HEK293 (cell line): ENCODE measurements around the gene SWT1.

Source experiments
- BCL11A ChIP-seq: fragments of 450-650 bp; formaldehyde crosslinking; IDR thresholded peaks from 2 replicates; pipeline ENCODE4 v1.5.1; 2016; ENCODE audit warnings: low read depth, missing biosample characterization, missing genetic modification characterization
- SALL2 ChIP-seq: fragments of 450-650 bp; formaldehyde crosslinking; IDR thresholded peaks from 2 replicates; pipeline ENCODE4 v1.5.0; 2017; ENCODE audit warnings: missing biosample characterization, mild to moderate bottlenecking, missing genetic modification characterization, borderline replicate concordance
- SCRT2 ChIP-seq: fragments of 450-650 bp; formaldehyde crosslinking; IDR thresholded peaks from 2 replicates; pipeline ENCODE4 v1.5.1; 2016; ENCODE audit warnings: missing biosample characterization, missing genetic modification characterization
- SP2 ChIP-seq: fragments of 450-650 bp; formaldehyde crosslinking; IDR thresholded peaks from 2 replicates; pipeline ENCODE4 v1.5.1; 2016; ENCODE audit warnings: missing biosample characterization, missing genetic modification characterization
- TCF7L2 ChIP-seq: IDR thresholded peaks from 2 replicates; pipeline ENCODE4 v1.6.1; 2011; ENCODE audit warnings: low read depth, mild to moderate bottlenecking, inconsistent platforms, low read length, moderate library complexity, borderline replicate concordance
- ZNF10 ChIP-seq: fragments of 450-650 bp; formaldehyde crosslinking; IDR thresholded peaks from 2 replicates; pipeline ENCODE4 v1.5.1; 2017; ENCODE audit warnings: missing biosample characterization, missing genetic modification characterization
- ZNF350 ChIP-seq: fragments of 450-650 bp; formaldehyde crosslinking; IDR thresholded peaks from 2 replicates; pipeline ENCODE4 v1.5.0; 2017; ENCODE audit warnings: missing biosample characterization, mild to moderate bottlenecking, missing genetic modification characterization
- ZNF596 ChIP-seq: fragments of 450-650 bp; IDR thresholded peaks from 2 replicates; pipeline ENCODE4 v1.5.0; 2018; ENCODE audit warnings: missing biosample characterization, mild to moderate bottlenecking, missing genetic modification characterization, moderate library complexity
- ZNF626 ChIP-seq: fragments of 450-650 bp; sonication (Bioruptor Pico); formaldehyde crosslinking; IDR thresholded peaks from 2 replicates; pipeline ENCODE4 v1.5.1; 2018; ENCODE audit warnings: missing biosample characterization, missing genetic modification characterization, inconsistent platforms
- ZNF768 ChIP-seq: fragments of 450-650 bp; formaldehyde crosslinking; IDR thresholded peaks from 2 replicates; pipeline ENCODE4 v1.5.1; 2018; ENCODE audit warnings: missing biosample characterization, mild to moderate bottlenecking, missing genetic modification characterization
- ZSCAN23 ChIP-seq: fragments of 450-650 bp; formaldehyde crosslinking; IDR thresholded peaks from 2 replicates; pipeline ENCODE4 v1.5.1; 2016; ENCODE audit warnings: missing biosample characterization, missing genetic modification characterization
- TF ChIP-seq, protein P1 (sequence below): fragments of 450-650 bp; formaldehyde crosslinking; IDR thresholded peaks from 2 replicates; pipeline ENCODE4 v1.5.1; 2016; ENCODE audit warnings: missing biosample characterization, missing genetic modification characterization, borderline replicate concordance
- TF ChIP-seq, protein P2 (sequence below): fragments of 450-650 bp; formaldehyde crosslinking; IDR thresholded peaks from 2 replicates; pipeline ENCODE4 v1.5.1; 2016; ENCODE audit warnings: missing biosample characterization, missing genetic modification characterization
- TF ChIP-seq, protein P3 (sequence below): IDR thresholded peaks from 2 replicates; pipeline ENCODE4 v1.6.1; 2011; ENCODE audit warnings: mild to moderate bottlenecking, low read depth, low read length, borderline replicate concordance
- TF ChIP-seq, protein P4 (sequence below): fragments of 450-650 bp; formaldehyde crosslinking; IDR thresholded peaks from 2 replicates; pipeline ENCODE4 v1.5.1; 2016; ENCODE audit warnings: missing biosample characterization, missing genetic modification characterization
- TF ChIP-seq, protein P5 (sequence below): fragments of 450-650 bp; formaldehyde crosslinking; IDR thresholded peaks from 2 replicates; pipeline ENCODE4 v1.5.1; 2016; ENCODE audit warnings: missing biosample characterization, missing genetic modification characterization
- TF ChIP-seq, protein P6 (sequence below): fragments of 450-650 bp; IDR thresholded peaks from 2 replicates; pipeline ENCODE4 v1.5.1; 2018; ENCODE audit warnings: missing biosample characterization, missing genetic modification characterization
- TF ChIP-seq, protein P7 (sequence below): fragments of 450-650 bp; formaldehyde crosslinking; IDR thresholded peaks from 2 replicates; pipeline ENCODE4 v1.5.1; 2017; ENCODE audit warnings: missing biosample characterization, missing genetic modification characterization
- TF ChIP-seq, protein P8 (sequence below): fragments of 450-650 bp; formaldehyde crosslinking; IDR thresholded peaks from 2 replicates; pipeline ENCODE4 v1.5.1; 2016; ENCODE audit warnings: missing biosample characterization, missing genetic modification characterization
- TF ChIP-seq, protein P9 (sequence below): fragments of 450-650 bp; formaldehyde crosslinking; IDR thresholded peaks from 2 replicates; pipeline ENCODE4 v1.5.1; 2016; ENCODE audit warnings: missing biosample characterization, missing genetic modification characterization

Gene SWT1

DNA sequence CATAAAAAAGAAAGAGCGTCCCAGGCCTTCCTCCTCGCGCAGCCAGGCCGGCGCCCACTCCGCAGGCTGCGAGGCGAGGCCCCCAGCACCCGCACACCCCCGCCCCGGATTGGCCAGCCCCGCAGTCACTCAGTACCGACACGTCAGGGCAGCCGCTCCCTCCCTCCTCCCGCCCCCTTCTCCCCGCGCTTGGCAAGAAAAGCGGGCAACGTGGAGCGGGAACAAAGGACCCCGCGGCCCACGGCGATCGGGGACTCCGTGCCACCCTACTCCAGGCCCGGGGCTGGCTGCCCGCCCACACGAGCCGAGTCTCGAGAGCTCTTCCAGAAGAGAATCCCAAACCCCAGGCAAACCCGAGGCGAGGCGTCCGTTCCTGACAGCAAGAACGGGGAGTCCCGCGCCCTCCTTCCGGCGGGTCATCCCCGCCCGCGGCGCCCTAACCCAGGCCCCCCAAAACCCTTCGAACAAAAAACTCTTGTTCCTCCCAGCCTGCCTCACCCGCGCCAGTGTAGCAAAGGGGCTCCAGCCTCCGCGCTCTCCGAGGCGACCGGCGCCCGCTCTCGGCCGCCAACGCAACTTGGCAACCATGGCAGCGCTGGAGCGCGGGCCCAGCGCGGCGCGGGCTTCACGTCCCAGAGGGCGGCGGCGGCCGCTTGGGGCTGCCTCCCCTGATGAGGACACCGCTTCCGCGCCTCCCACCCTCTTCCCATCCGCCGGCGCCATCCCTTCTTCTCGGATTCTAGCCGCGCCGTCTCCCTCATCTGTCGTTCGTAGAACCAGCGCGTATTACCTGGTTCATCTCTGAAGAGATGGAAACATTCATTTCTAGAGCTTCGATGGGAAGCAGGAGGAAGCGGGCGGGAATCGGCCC lies 159.4 kb downstream of the SWT1 start (continued):
- TF ChIP-seq, protein P1, sequence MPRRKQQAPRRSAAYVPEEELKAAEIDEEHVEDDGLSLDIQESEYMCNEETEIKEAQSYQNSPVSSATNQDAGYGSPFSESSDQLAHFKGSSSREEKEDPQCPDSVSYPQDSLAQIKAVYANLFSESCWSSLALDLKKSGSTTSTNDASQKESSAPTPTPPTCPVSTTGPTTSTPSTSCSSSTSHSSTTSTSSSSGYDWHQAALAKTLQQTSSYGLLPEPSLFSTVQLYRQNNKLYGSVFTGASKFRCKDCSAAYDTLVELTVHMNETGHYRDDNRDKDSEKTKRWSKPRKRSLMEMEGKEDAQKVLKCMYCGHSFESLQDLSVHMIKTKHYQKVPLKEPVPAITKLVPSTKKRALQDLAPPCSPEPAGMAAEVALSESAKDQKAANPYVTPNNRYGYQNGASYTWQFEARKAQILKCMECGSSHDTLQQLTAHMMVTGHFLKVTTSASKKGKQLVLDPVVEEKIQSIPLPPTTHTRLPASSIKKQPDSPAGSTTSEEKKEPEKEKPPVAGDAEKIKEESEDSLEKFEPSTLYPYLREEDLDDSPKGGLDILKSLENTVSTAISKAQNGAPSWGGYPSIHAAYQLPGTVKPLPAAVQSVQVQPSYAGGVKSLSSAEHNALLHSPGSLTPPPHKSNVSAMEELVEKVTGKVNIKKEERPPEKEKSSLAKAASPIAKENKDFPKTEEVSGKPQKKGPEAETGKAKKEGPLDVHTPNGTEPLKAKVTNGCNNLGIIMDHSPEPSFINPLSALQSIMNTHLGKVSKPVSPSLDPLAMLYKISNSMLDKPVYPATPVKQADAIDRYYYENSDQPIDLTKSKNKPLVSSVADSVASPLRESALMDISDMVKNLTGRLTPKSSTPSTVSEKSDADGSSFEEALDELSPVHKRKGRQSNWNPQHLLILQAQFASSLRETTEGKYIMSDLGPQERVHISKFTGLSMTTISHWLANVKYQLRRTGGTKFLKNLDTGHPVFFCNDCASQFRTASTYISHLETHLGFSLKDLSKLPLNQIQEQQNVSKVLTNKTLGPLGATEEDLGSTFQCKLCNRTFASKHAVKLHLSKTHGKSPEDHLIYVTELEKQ (tag by site-specific recombination) = no peak
- TF ChIP-seq, protein P2, sequence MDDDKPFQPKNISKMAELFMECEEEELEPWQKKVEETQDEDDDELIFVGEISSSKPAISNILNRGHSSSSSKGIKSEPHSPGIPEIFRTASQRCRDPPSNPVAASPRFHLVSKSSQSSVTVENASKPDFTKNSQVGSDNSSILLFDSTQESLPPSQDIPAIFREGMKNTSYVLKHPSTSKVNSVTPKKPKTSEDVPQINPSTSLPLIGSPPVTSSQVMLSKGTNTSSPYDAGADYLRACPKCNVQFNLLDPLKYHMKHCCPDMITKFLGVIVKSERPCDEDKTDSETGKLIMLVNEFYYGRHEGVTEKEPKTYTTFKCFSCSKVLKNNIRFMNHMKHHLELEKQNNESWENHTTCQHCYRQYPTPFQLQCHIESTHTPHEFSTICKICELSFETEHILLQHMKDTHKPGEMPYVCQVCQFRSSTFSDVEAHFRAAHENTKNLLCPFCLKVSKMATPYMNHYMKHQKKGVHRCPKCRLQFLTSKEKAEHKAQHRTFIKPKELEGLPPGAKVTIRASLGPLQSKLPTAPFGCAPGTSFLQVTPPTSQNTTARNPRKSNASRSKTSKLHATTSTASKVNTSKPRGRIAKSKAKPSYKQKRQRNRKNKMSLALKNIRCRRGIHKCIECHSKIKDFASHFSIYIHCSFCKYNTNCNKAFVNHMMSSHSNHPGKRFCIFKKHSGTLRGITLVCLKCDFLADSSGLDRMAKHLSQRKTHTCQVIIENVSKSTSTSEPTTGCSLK = no peak
- TF ChIP-seq, protein P3, sequence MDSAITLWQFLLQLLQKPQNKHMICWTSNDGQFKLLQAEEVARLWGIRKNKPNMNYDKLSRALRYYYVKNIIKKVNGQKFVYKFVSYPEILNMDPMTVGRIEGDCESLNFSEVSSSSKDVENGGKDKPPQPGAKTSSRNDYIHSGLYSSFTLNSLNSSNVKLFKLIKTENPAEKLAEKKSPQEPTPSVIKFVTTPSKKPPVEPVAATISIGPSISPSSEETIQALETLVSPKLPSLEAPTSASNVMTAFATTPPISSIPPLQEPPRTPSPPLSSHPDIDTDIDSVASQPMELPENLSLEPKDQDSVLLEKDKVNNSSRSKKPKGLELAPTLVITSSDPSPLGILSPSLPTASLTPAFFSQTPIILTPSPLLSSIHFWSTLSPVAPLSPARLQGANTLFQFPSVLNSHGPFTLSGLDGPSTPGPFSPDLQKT = no peak
- TF ChIP-seq ZNF596 (tag by site-specific recombination) = no peak
- TF ChIP-seq SCRT2 (tag by site-specific recombination) = no peak
- TF ChIP-seq SALL2 (tag by site-specific recombination) = no peak
- TF ChIP-seq, protein P4, sequence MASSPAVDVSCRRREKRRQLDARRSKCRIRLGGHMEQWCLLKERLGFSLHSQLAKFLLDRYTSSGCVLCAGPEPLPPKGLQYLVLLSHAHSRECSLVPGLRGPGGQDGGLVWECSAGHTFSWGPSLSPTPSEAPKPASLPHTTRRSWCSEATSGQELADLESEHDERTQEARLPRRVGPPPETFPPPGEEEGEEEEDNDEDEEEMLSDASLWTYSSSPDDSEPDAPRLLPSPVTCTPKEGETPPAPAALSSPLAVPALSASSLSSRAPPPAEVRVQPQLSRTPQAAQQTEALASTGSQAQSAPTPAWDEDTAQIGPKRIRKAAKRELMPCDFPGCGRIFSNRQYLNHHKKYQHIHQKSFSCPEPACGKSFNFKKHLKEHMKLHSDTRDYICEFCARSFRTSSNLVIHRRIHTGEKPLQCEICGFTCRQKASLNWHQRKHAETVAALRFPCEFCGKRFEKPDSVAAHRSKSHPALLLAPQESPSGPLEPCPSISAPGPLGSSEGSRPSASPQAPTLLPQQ (tag by site-specific recombination) = 0 out of 2 replicates have a peak, but pooled peaks have one; percentile 8
- TF ChIP-seq ZSCAN23 (tag by site-specific recombination) = no peak
- TF ChIP-seq, protein P5, sequence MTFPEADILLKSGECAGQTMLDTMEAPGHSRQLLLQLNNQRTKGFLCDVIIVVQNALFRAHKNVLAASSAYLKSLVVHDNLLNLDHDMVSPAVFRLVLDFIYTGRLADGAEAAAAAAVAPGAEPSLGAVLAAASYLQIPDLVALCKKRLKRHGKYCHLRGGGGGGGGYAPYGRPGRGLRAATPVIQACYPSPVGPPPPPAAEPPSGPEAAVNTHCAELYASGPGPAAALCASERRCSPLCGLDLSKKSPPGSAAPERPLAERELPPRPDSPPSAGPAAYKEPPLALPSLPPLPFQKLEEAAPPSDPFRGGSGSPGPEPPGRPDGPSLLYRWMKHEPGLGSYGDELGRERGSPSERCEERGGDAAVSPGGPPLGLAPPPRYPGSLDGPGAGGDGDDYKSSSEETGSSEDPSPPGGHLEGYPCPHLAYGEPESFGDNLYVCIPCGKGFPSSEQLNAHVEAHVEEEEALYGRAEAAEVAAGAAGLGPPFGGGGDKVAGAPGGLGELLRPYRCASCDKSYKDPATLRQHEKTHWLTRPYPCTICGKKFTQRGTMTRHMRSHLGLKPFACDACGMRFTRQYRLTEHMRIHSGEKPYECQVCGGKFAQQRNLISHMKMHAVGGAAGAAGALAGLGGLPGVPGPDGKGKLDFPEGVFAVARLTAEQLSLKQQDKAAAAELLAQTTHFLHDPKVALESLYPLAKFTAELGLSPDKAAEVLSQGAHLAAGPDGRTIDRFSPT (tag by site-specific recombination) = peak; percentile 92
- TF ChIP-seq ZNF350 (tag by site-specific recombination) = no peak
- TF ChIP-seq TCF7L2 = no peak
- TF ChIP-seq, protein P6, sequence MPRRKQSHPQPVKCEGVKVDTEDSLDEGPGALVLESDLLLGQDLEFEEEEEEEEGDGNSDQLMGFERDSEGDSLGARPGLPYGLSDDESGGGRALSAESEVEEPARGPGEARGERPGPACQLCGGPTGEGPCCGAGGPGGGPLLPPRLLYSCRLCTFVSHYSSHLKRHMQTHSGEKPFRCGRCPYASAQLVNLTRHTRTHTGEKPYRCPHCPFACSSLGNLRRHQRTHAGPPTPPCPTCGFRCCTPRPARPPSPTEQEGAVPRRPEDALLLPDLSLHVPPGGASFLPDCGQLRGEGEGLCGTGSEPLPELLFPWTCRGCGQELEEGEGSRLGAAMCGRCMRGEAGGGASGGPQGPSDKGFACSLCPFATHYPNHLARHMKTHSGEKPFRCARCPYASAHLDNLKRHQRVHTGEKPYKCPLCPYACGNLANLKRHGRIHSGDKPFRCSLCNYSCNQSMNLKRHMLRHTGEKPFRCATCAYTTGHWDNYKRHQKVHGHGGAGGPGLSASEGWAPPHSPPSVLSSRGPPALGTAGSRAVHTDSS (tag by site-specific recombination) = 0 out of 2 replicates have a peak, but pooled peaks have one; percentile 11
- 0 out of 2 replicates have a peak, but pooled peaks have one; percentile 30 for TF ChIP-seq BCL11A
- peak; percentile 92 for TF ChIP-seq SP2
- TF ChIP-seq ZNF626 (tag by site-specific recombination) = no peak
- peak; percentile 96 for TF ChIP-seq ZNF10 (tag by site-specific recombination)
- TF ChIP-seq, protein P7, sequence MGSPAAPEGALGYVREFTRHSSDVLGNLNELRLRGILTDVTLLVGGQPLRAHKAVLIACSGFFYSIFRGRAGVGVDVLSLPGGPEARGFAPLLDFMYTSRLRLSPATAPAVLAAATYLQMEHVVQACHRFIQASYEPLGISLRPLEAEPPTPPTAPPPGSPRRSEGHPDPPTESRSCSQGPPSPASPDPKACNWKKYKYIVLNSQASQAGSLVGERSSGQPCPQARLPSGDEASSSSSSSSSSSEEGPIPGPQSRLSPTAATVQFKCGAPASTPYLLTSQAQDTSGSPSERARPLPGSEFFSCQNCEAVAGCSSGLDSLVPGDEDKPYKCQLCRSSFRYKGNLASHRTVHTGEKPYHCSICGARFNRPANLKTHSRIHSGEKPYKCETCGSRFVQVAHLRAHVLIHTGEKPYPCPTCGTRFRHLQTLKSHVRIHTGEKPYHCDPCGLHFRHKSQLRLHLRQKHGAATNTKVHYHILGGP (tag by site-specific recombination) = no peak
- TF ChIP-seq, protein P8, sequence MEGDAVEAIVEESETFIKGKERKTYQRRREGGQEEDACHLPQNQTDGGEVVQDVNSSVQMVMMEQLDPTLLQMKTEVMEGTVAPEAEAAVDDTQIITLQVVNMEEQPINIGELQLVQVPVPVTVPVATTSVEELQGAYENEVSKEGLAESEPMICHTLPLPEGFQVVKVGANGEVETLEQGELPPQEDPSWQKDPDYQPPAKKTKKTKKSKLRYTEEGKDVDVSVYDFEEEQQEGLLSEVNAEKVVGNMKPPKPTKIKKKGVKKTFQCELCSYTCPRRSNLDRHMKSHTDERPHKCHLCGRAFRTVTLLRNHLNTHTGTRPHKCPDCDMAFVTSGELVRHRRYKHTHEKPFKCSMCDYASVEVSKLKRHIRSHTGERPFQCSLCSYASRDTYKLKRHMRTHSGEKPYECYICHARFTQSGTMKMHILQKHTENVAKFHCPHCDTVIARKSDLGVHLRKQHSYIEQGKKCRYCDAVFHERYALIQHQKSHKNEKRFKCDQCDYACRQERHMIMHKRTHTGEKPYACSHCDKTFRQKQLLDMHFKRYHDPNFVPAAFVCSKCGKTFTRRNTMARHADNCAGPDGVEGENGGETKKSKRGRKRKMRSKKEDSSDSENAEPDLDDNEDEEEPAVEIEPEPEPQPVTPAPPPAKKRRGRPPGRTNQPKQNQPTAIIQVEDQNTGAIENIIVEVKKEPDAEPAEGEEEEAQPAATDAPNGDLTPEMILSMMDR (tag by site-specific recombination) = peak; percentile 58; the same call in 1 of the 2 replicates
- TF ChIP-seq, protein P9, sequence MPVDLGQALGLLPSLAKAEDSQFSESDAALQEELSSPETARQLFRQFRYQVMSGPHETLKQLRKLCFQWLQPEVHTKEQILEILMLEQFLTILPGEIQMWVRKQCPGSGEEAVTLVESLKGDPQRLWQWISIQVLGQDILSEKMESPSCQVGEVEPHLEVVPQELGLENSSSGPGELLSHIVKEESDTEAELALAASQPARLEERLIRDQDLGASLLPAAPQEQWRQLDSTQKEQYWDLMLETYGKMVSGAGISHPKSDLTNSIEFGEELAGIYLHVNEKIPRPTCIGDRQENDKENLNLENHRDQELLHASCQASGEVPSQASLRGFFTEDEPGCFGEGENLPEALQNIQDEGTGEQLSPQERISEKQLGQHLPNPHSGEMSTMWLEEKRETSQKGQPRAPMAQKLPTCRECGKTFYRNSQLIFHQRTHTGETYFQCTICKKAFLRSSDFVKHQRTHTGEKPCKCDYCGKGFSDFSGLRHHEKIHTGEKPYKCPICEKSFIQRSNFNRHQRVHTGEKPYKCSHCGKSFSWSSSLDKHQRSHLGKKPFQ (tag by site-specific recombination) = no peak
- TF ChIP-seq ZNF768 (tag by site-specific recombination) = no peak
